ENCODE data around the gene OR5B21. TPM values are rescaled to one million over a fixed set of nuclear protein-coding genes. Genes with fewer than 3 reads are reported as not detected.
A peak's percentile ranks its signal among the peaks of the same experiment; 100 is the strongest.

OR5B21 gene
- total RNA-seq, result not detected

DNA sequence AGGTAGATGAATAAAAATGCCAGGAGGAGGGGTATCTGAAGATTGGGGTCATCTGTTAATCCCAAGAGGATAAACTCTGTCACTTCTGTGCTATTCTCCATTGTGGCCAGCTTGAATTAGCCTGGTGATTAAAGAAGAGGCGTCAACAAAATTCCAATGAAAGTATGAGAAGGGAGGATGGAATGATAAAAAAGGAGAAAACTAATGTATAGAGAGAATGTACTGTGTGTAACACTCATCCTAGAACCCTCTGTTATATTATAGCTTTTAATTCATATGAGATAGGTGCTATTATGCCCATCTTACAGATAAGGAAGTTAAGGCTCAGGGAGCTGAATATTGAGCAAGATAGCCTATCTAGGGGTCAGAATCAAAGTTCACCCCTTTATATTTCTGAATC, at the start of gene OR5B21:
Gene OR5B21 (minus strand): TSS at position 101 of the 400 bp plus-strand sequence. CDS start 0 bp downstream, at position 101.
- no peak within 1 kb of the TSS for H3K27ac Mint-ChIP-seq
- ChIA-PET CTCF (no interaction called here), POLR2A (no interaction called here)
- H3K4me3 Mint-ChIP-seq, result no peak within 1 kb of the TSS
- intact Hi-C loops (cut with micrococcal nuclease), result no loop called here
- no peaks in the 10 kb centered on the region for H3K9me3 Mint-ChIP-seq
- H3K27me3 Mint-ChIP-seq, result no peaks in the 10 kb centered on the region
- H3K36me3 Mint-ChIP-seq, result peaks cover 20% of the 10 kb centered on the region
- DNase-seq, result no peak
- H3K4me1 Mint-ChIP-seq (ENCODE audit: low read depth), result peaks cover 20% of the 10 kb centered on the region

DNA sequence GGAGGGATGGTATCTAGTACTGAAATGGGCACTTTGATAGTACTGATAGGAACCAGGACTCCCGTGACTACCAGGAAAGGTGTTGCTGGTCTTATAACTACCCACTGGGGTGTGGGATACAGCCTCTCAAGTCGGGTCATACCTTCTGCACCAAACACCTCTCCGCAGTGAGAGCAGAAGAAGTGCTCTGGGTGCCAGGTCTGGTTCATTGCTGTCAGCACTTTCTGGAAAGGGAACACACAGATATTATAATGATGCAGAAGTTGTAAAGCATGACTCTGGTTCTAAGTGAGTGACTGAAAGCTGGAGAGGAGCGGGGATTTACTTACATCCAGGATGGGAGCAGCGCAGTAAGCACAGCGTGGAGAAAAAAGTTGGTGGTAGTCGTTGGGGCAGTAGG, 41.7 kb upstream of the OR5B21 start:
- Mint-ChIP-seq H3K27me3 (no peaks in the 10 kb centered on the region), H3K4me1 (ENCODE audit: low read depth) (peaks cover 5% of the 10 kb centered on the region), H3K36me3 (peaks cover 74% of the 10 kb centered on the region), H3K27ac (no peak overlapping the region), H3K4me3 (no peak overlapping the region), H3K9me3 (no peaks in the 10 kb centered on the region)
- ChIA-PET POLR2A (no interaction called here), CTCF (interaction anchor here (1.1 to 1.8 kb wide), 2 partner anchors 18 to 24 kb away, joined by 3 to 5 read pairs; no protein-coding TSS in a partner anchor)
- no peak for DNase-seq
- intact Hi-C loops (cut with micrococcal nuclease), result no loop called here

DNA sequence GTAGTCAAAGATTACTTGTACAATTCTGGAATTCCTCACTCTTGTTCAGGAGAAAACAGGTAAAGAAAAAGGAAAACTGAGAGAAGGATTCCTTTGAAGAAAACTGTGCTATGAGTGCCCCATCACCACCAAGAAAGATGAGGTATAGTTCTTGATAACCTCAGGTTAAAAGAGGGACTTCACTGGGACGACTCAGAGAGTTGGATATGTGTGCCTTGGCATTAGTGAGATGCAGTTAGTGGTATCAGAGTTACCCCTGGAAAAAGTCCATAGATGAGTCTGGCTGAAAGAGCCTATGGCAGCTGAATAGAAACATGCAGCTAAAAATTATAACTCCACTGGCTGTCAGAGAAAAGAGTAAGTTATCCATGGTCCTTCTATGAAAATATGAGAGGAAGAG, 38.9 kb upstream of the OR5B21 start:
- H3K4me3 Mint-ChIP-seq, result no peak overlapping the region

DNA sequence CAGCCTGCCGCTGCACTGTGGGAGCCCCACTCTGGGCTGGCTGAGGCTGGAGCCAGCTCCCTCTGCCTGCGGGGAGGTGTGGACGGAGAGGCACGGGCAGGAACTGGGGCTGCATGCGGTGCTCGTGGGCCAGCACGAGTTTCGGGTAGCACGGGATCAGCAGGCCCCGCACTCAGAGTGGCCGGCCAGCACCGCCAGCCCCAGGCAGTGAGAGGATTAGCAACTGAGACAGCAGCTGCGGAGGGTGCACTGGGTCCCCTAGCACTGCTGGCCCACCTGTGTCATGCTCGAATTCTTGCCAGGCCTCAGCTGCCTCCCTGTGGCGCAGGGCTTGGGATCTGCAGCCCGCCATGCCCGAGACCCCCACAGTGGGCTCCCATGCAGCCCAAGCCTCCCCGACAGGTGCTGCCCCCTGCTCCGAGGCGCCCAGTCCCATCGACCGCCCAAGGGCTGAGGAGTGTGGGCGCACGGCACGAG, 24.0 kb upstream of the OR5B21 start:
- Mint-ChIP-seq H3K27ac (no peak overlapping the region), H3K4me1 (ENCODE audit: low read depth) (peaks cover 45% of the 10 kb centered on the region), H3K4me3 (no peak overlapping the region), H3K36me3 (peaks cover 73% of the 10 kb centered on the region), H3K27me3 (no peaks in the 10 kb centered on the region), H3K9me3 (no peaks in the 10 kb centered on the region)
- POLR2A ChIA-PET, result no interaction called here
- CTCF ChIA-PET, result interaction anchor here (1.8 kb wide), 1 partner anchor 37 kb away, joined by 12 read pairs; no protein-coding TSS in a partner anchor
- DNase-seq, result no peak
- intact Hi-C loops (cut with micrococcal nuclease), result no loop called here

More for the DNA sequence above, 38.9 kb upstream of the OR5B21 start:
- intact Hi-C loops (cut with micrococcal nuclease), result no loop called here
- POLR2A ChIA-PET, result no interaction called here
- H3K27me3 Mint-ChIP-seq, result no peaks in the 10 kb centered on the region
- CTCF ChIA-PET, result interaction anchor here (1.6 kb wide), 1 partner anchor 21 kb away, joined by 7 read pairs; no protein-coding TSS in a partner anchor
- H3K27ac Mint-ChIP-seq, result no peak overlapping the region
- H3K9me3 Mint-ChIP-seq, result no peaks in the 10 kb centered on the region
- peaks cover 10% of the 10 kb centered on the region for H3K4me1 Mint-ChIP-seq (ENCODE audit: low read depth)
- DNase-seq, result no peak
- H3K36me3 Mint-ChIP-seq, result peaks cover 73% of the 10 kb centered on the region

DNA sequence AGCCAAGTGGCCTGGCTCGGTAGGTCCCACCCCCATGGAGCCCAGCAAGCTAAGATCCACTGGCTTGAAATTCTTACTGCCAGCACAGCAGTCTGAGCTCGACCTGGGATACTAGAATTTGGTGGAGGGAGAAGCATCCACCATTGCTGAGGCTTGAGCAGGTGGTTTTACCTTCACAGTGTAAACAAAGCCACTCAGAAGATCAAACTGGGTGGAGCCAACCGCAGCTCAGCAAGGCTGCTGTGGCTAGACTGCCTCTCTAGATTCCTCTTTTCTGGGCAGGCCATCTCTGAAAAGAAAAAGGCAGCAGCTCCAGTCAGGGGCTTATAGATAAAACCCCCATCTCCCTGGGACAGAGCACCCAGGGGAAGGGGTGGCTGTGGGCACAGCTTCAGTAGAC, 22.3 kb upstream of the OR5B21 start:
- no peaks in the 10 kb centered on the region for H3K9me3 Mint-ChIP-seq
- peaks cover 39% of the 10 kb centered on the region for H3K4me1 Mint-ChIP-seq (ENCODE audit: low read depth)
- no peak for DNase-seq
- POLR2A ChIA-PET, result no interaction called here
- H3K36me3 Mint-ChIP-seq, result peaks cover 61% of the 10 kb centered on the region
- no peak overlapping the region for H3K27ac Mint-ChIP-seq
- intact Hi-C loops (cut with micrococcal nuclease), result no loop called here
- H3K27me3 Mint-ChIP-seq, result no peaks in the 10 kb centered on the region
- H3K4me3 Mint-ChIP-seq, result no peak overlapping the region
- CTCF ChIA-PET, result interaction anchor here (1.0 kb wide), 1 partner anchor 100 kb away, joined by 4 read pairs; no protein-coding TSS in a partner anchor

DNA sequence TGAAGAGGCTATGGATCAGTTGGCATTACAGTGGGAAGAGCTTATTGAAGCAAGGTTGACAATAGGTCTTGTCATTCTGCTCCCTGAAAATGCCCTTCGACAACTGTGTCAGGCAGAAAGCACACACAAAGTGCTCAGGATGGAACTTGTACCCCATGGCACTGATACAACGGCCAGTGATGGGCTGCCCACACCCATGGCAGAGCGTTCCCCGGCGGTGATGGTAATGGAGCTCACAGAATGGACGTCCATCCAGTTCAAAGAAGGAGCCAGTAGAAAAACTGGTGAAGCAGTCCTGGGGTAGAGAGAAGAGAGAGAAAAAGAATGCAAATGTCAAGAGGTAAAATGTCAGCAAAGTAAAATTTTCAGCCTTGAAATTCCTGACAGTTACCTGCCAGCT, 19.5 kb upstream of the OR5B21 start:
- H3K4me1 Mint-ChIP-seq (ENCODE audit: low read depth), result peaks cover 52% of the 10 kb centered on the region
- intact Hi-C loops (cut with micrococcal nuclease), result loop anchor here (5.0 to 10.0 kb wide), 2 partner anchors 133 to 625 kb away; no protein-coding TSS in a partner anchor
- H3K9me3 Mint-ChIP-seq, result no peaks in the 10 kb centered on the region
- H3K4me3 Mint-ChIP-seq, result no peak overlapping the region
- CTCF ChIA-PET, result interaction anchor here (1.2 to 5.5 kb wide), 3 partner anchors 41 to 259 kb away, joined by 3 to 32 read pairs (median 3); no protein-coding TSS in a partner anchor
- no peak for DNase-seq
- H3K27ac Mint-ChIP-seq, result no peak overlapping the region
- POLR2A ChIA-PET, result no interaction called here
- no peaks in the 10 kb centered on the region for H3K27me3 Mint-ChIP-seq
- H3K36me3 Mint-ChIP-seq, result peaks cover 35% of the 10 kb centered on the region

- peaks cover 57% of the 10 kb centered on the region for H3K4me1 Mint-ChIP-seq (ENCODE audit: low read depth)
- ChIA-PET POLR2A (interaction anchor here (1.2 kb wide), 1 partner anchor 21 kb away, joined by 5 read pairs; no protein-coding TSS in a partner anchor), CTCF (interaction anchor here (1.2 to 5.5 kb wide), 4 partner anchors 41 to 260 kb away, joined by 3 to 32 read pairs (median 12); no protein-coding TSS in a partner anchor)
- intact Hi-C loops (cut with micrococcal nuclease), result loop anchor here (5.0 to 10.0 kb wide), 2 partner anchors 132 to 626 kb away; no protein-coding TSS in a partner anchor
- H3K4me3 Mint-ChIP-seq, result no peak overlapping the region
- H3K27me3 Mint-ChIP-seq, result no peaks in the 10 kb centered on the region
- H3K27ac Mint-ChIP-seq, result no peak overlapping the region
- no peak for DNase-seq
- no peaks in the 10 kb centered on the region for H3K9me3 Mint-ChIP-seq
- peaks cover 34% of the 10 kb centered on the region for H3K36me3 Mint-ChIP-seq
Measured at GRCh38 chr11:58526721-58527120, 18.8 kb upstream of the OR5B21 start.

DNA sequence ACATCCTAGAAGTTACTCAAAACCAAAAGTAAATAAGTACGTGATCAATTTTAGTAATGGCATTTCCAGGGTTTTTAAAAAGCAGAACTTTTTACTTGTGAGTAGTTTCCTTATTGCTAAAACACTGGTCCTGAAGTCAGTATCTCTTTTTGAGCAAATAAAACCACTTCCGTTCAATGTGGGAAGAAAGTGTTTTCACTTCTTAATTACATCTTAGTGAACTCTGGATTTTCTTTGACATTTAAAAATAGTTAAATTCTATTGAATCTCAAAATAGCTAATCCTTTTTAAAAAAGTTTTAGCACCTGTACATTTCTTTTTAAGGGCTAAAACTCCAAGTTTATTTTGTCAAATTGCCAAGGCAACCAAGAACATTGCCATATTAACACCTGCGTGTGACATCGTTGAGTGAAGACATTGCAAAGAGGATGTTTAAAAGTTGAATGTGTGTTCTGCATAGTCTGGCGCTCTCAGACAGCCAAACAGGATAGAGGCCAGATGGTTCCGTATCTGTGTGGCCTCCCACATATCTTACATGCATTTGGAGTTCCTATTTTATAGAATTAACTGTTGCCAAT, 17.2 kb upstream of the OR5B21 start:
- peak overlapping the region; percentile 82 for H3K27ac Mint-ChIP-seq

GRCh38 chr11:58524232-58525036, 16.5 kb upstream of the OR5B21 start:
- H3K27ac Mint-ChIP-seq, result peak overlapping the region; percentile 82
- peaks cover 47% of the 10 kb centered on the region for H3K4me1 Mint-ChIP-seq (ENCODE audit: low read depth)
- peak; percentile 64 for DNase-seq
- peak overlapping the region; percentile 63 for H3K4me3 Mint-ChIP-seq
- H3K36me3 Mint-ChIP-seq, result peaks cover 20% of the 10 kb centered on the region
- intact Hi-C loops (cut with micrococcal nuclease), result loop anchor here (1.0 to 10.0 kb wide), 13 partner anchors 18 to 1099 kb away; partner anchors contain the start of genes SELENOH, UBE2L6 and ZDHHC5
- H3K27me3 Mint-ChIP-seq, result no peaks in the 10 kb centered on the region
- ChIA-PET POLR2A (interaction anchor here (0.6 to 1.7 kb wide), 4 partner anchors 15 to 51 kb away, joined by 3 to 6 read pairs (median 4); partner anchors contain the start of gene LPXN), CTCF (interaction anchor here (0.7 to 5.5 kb wide), 24 partner anchors 12 to 1066 kb away, joined by 3 to 32 read pairs (median 3); partner anchors contain the start of genes LPXN and SELENOH)
- H3K9me3 Mint-ChIP-seq, result no peaks in the 10 kb centered on the region

More for the DNA sequence above, 17.2 kb upstream of the OR5B21 start:
- intact Hi-C loops (cut with micrococcal nuclease), result loop anchor here (1.0 to 10.0 kb wide), 10 partner anchors 48 to 1100 kb away; partner anchors contain the start of gene SELENOH
- H3K27me3 Mint-ChIP-seq, result no peaks in the 10 kb centered on the region
- POLR2A ChIA-PET, result interaction anchor here (0.6 to 1.7 kb wide), 2 partner anchors 19 to 49 kb away, joined by 4 read pairs; no protein-coding TSS in a partner anchor
- CTCF ChIA-PET, result interaction anchor here (0.7 to 5.5 kb wide), 17 partner anchors 12 to 783 kb away, joined by 3 to 32 read pairs (median 5); partner anchors contain the start of genes LPXN and SELENOH
- H3K4me1 Mint-ChIP-seq (ENCODE audit: low read depth), result peaks cover 47% of the 10 kb centered on the region
- peaks cover 26% of the 10 kb centered on the region for H3K36me3 Mint-ChIP-seq
- H3K9me3 Mint-ChIP-seq, result no peaks in the 10 kb centered on the region
- peak; percentile 29 for DNase-seq
- peak overlapping the region; percentile 63 for H3K4me3 Mint-ChIP-seq

GRCh38 chr11:58513747-58514367, 6.0 kb upstream of the OR5B21 start:
- Mint-ChIP-seq H3K9me3 (no peaks in the 10 kb centered on the region), H3K4me1 (ENCODE audit: low read depth) (peaks cover 4% of the 10 kb centered on the region), H3K27ac (no peak overlapping the region), H3K27me3 (no peaks in the 10 kb centered on the region), H3K4me3 (no peak overlapping the region), H3K36me3 (peaks cover 3% of the 10 kb centered on the region)
- ChIA-PET POLR2A (no interaction called here), CTCF (interaction anchor here (0.8 to 3.2 kb wide), 3 partner anchors 10 to 19 kb away, joined by 3 to 21 read pairs (median 3); no protein-coding TSS in a partner anchor)
- peak; percentile 21 for DNase-seq
- intact Hi-C loops (cut with micrococcal nuclease), result loop anchor here (5.0 kb wide), 1 partner anchor 832 kb away; no protein-coding TSS in a partner anchor

- ChIA-PET CTCF (interaction anchor here (3.2 kb wide), 1 partner anchor 13 kb away, joined by 21 read pairs; no protein-coding TSS in a partner anchor), POLR2A (interaction anchor here (0.6 to 1.2 kb wide), 2 partner anchors 379 to 754 kb away, joined by 3 to 4 read pairs; no protein-coding TSS in a partner anchor)
- Mint-ChIP-seq H3K4me3 (no peak overlapping the region), H3K4me1 (ENCODE audit: low read depth) (peaks cover 9% of the 10 kb centered on the region), H3K36me3 (peaks cover 9% of the 10 kb centered on the region), H3K27ac (no peak overlapping the region), H3K27me3 (no peaks in the 10 kb centered on the region), H3K9me3 (no peaks in the 10 kb centered on the region)
- no peak for DNase-seq
- intact Hi-C loops (cut with micrococcal nuclease), result loop anchor here (5.0 kb wide), 1 partner anchor 829 kb away; no protein-coding TSS in a partner anchor
Measured at GRCh38 chr11:58511636-58512035, 3.7 kb upstream of the OR5B21 start.
